HAP-1 (cell line): ENCODE results near the gene DMD.
"Not testable (repeated sequence)": the region's sequence is repeated elsewhere in the genome, so short reads cannot be mapped to it uniquely, and the experiment has no call there.

ENCODE experiments used
- DNase-seq, 2 experiments: peaks; one replicate each; pipeline ENCODE4 v3.0.0-alpha.2; 2016 to 2020; ENCODE audit warnings: low spot score in 2 of 2
- H3K27me3 ChIP-seq: fragments of 250-450 bp; sonication (Bioruptor Pico); 2 replicates; pipeline ENCODE4 v1.5.1; 2020; ENCODE audit warnings: low read depth, mild to moderate bottlenecking, moderate library complexity
- H3K36me3 ChIP-seq: fragments of 250-450 bp; sonication (Bioruptor Pico); replicated peaks from 2 replicates; pipeline ENCODE4 v1.5.1; 2020; ENCODE audit warnings: mild to moderate bottlenecking
- H3K4me1 ChIP-seq: fragments of 250-450 bp; sonication (Bioruptor Pico); 2 replicates; pipeline ENCODE4 v1.5.1; 2020; ENCODE audit warnings: mild to moderate bottlenecking
- H3K4me3 ChIP-seq: fragments of 250-450 bp; sonication (Bioruptor Pico); 2 replicates; pipeline ENCODE4 v1.5.1; 2020; ENCODE audit warnings: mild to moderate bottlenecking, moderate library complexity
- H3K9me3 ChIP-seq: fragments of 250-450 bp; sonication (Bioruptor Pico); 2 replicates; pipeline ENCODE4 v1.5.1; 2020; ENCODE audit warnings: mild to moderate bottlenecking, moderate library complexity
- in situ Hi-C: fragments of 300-500 bp; cut with MboI; formaldehyde crosslinking; loops from 3 replicates; pipeline ENCODE4 v1.14.3; 2020; ENCODE audit warnings: low sequenced_read_pairs, inconsistent platforms, mixed read lengths

Gene DMD

DNA sequence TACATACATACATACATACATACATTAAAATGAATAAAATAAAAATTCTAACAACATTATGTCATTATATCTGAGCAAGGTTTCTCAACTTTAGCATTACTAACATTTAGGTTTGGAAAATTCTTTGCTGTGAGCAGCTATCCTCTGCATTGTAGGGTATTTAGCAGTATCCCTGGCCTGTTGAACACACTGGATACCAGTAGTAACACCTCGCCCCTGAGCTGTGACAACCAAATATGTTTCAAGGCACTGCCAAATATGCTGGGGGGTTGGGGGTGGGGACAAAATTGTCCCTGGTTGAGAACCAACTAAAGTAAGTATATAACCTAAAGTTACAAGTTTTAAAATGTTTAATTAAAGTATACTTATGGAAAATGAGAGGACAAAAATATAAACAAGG, 1278.6 kb downstream of the DMD start:
- H3K27me3 ChIP-seq, result no peaks in the 10 kb centered on the region
- no peaks in the 10 kb centered on the region for H3K36me3 ChIP-seq
- no peak overlapping the region for H3K4me3 ChIP-seq
- no peaks in the 10 kb centered on the region for H3K4me1 ChIP-seq
- no peaks in the 10 kb centered on the region for H3K9me3 ChIP-seq
- in situ Hi-C loops, result no loop called here
- no peak for DNase-seq

- H3K36me3 ChIP-seq, H3K9me3 ChIP-seq, H3K4me3 ChIP-seq, in situ Hi-C loops, H3K27me3 ChIP-seq, H3K4me1 ChIP-seq, DNase-seq: not testable (repeated sequence)
Measured at GRCh38 chrX:31932320-31932719, 1279.0 kb downstream of the DMD start.

DNA sequence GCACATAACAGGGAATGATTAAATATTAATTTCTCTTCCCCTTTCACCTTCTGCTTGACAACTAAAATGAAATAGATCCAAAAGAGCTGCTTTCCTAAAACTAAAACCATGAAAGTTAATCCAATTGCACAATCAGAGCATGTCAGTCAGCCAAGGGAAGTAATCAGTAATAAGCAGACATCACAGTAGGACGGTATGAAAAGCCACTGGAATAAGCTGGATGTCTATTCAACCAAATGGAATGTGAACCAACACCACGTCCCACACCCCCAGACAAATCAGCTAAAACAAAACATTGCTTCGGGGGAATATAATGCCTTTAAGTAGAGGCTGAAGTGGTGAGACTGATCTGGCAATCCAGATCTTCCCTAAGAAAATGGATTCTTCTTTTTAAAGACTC, 1280.1 kb downstream of the DMD start:
- in situ Hi-C loops, result no loop called here
- Histone ChIP-seq H3K4me3 (no peak overlapping the region), H3K27me3 (no peaks in the 10 kb centered on the region), H3K9me3 (no peaks in the 10 kb centered on the region), H3K36me3 (no peaks in the 10 kb centered on the region), H3K4me1 (no peaks in the 10 kb centered on the region)
- no peak for DNase-seq

DNA sequence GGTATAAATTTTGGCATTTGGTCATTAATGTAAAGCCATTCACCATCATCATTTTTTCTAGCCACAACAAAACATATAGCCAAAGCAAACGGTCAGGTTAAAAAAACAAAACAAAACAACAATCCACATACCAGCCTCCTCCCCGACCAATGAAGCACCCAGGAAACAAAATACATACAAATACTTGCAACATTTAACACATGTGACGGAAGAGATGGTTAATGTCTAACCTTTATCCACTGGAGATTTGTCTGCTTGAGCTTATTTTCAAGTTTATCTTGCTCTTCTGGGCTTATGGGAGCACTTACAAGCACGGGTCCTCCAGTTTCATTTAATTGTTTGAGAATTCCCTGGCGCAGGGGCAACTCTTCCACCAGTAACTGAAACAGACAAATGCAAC, 1282.0 kb downstream of the DMD start:
- DNase-seq, result no peak
- in situ Hi-C loops, result no loop called here
- Histone ChIP-seq H3K27me3 (no peaks in the 10 kb centered on the region), H3K4me3 (no peak overlapping the region), H3K9me3 (no peaks in the 10 kb centered on the region), H3K36me3 (no peaks in the 10 kb centered on the region), H3K4me1 (no peaks in the 10 kb centered on the region)

DNA sequence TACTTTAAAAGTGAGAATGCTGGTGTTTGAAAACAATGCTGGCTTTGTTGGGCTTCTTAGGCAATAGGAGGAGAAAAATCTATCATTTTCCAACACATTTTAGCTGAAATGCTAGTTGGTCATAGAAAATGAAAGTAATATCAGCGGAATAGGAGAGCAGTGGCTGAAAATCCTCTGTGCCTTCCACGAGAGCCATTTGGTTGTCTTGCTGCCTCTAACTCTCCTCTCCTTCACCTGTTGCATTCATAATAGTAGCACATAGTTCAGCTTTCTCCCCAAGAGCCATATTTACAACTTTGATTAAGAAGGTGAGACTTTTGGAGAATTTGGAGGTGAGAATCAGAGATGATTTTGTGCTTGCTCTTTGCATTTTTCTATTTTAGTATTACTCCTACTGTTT, 1290.1 kb downstream of the DMD start:
- Histone ChIP-seq H3K36me3 (no peaks in the 10 kb centered on the region), H3K27me3 (no peaks in the 10 kb centered on the region), H3K9me3 (no peaks in the 10 kb centered on the region), H3K4me1 (no peaks in the 10 kb centered on the region), H3K4me3 (no peak overlapping the region)
- no peak for DNase-seq
- in situ Hi-C loops, result no loop called here

DNA sequence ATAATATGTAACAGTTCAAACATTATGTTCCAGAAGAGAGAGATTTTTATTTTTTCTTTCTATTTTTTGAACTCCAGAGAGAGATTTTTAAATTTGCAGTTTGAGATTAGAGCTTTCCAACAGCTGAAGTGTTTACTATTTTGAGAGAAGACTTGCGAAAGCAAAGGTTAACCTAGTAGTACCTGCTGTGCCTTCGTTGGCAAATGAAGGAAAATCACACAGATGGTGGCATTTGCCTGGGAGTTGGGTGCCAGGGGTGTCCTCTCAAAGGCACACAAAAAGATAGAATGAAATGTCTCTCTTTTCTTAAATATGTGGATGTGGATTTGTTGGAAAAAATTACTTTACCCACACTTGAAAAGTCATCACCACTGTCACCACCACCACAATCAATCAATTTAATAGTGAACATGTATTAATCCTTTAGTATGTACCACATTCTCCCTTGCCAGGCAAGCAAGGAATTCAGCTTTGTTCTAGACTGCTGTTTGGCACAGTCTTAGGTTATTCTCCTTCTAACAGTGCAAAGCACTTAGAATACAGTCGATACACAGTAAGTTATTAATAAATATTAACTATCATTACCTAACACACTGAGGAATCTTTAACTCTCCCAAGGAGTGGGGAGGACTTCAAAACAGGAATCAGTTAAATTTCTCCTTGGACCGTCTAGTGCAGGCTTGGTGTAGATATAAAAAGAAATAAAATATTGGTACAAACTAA, 1301.3 kb downstream of the DMD start:
- Histone ChIP-seq H3K4me1 (no peaks in the 10 kb centered on the region), H3K36me3 (no peaks in the 10 kb centered on the region), H3K9me3 (no peaks in the 10 kb centered on the region), H3K27me3 (no peaks in the 10 kb centered on the region), H3K4me3 (no peak overlapping the region)
- no peak for DNase-seq
- in situ Hi-C loops, result no loop called here

DNA sequence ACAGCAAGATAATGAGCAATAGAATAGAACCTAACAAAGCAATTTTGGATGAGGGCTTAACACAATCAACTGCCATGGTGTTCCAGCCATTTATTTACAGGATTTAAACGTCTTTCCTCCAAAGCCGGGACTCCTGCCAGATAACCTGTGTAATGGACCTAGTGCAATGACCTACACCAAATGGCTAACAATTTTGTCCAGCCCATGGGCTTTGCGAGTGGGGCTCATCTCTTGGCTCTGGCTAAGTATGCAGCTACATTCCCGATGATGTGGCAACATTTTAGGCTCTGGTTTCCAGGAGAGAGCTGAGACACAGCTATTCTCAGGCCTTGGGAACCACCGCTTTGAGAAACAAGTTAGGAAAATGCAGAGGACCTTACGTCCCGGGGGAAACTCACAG, 1317.2 kb downstream of the DMD start:
- Histone ChIP-seq H3K36me3 (no peaks in the 10 kb centered on the region), H3K27me3 (no peaks in the 10 kb centered on the region), H3K4me3 (no peak overlapping the region), H3K4me1 (no peaks in the 10 kb centered on the region), H3K9me3 (no peaks in the 10 kb centered on the region)
- DNase-seq, result no peak
- in situ Hi-C loops, result no loop called here

- in situ Hi-C loops, result no loop called here
- no peaks in the 10 kb centered on the region for H3K27me3 ChIP-seq
- H3K36me3 ChIP-seq, result no peaks in the 10 kb centered on the region
- no peak for DNase-seq
- H3K4me1 ChIP-seq, result no peaks in the 10 kb centered on the region
- no peaks in the 10 kb centered on the region for H3K9me3 ChIP-seq
- no peak overlapping the region for H3K4me3 ChIP-seq
Measured at GRCh38 chrX:31893525-31893924, 1317.8 kb downstream of the DMD start.

GRCh38 chrX:31889088-31889487, 1322.3 kb downstream of the DMD start:
- Histone ChIP-seq H3K36me3 (no peaks in the 10 kb centered on the region), H3K4me3 (no peak overlapping the region), H3K9me3 (no peaks in the 10 kb centered on the region), H3K4me1 (no peaks in the 10 kb centered on the region), H3K27me3 (no peaks in the 10 kb centered on the region)
- no peak for DNase-seq
- in situ Hi-C loops, result no loop called here

GRCh38 chrX:31884535-31884934, 1326.8 kb downstream of the DMD start:
- Histone ChIP-seq H3K9me3 (no peaks in the 10 kb centered on the region; the same call in 1 of the 2 replicates), H3K4me1 (no peaks in the 10 kb centered on the region), H3K4me3 (no peak overlapping the region), H3K36me3 (no peaks in the 10 kb centered on the region), H3K27me3 (no peaks in the 10 kb centered on the region)
- in situ Hi-C loops, result no loop called here
- DNase-seq, result no peak

- H3K4me1 ChIP-seq, result no peaks in the 10 kb centered on the region
- no peak overlapping the region for H3K4me3 ChIP-seq
- no peak for DNase-seq
- no peaks in the 10 kb centered on the region for H3K36me3 ChIP-seq
- H3K9me3 ChIP-seq, result no peaks in the 10 kb centered on the region
- in situ Hi-C loops, result no loop called here
- H3K27me3 ChIP-seq, result no peaks in the 10 kb centered on the region
Measured at GRCh38 chrX:31872007-31872406, 1339.3 kb downstream of the DMD start.

DNA sequence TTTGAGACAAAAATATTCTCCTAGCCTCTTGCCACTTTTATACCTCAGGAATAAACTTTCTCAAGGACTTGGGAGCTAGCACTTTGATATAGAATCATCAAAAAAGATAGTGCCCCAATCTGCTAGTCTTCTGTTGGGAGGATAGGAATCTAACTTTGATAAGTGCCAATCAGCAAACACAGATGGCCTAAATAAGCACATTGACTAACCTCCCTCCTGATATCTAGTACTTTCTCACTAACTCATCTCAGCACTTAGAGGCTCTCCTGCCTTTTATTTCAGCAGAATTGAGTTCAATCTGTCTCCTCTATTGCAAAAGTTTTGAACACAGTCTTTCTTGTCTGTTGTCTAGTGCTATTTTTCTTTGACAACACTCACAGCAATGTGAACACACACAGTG, 1341.1 kb downstream of the DMD start:
- in situ Hi-C loops, result no loop called here
- no peaks in the 10 kb centered on the region for H3K27me3 ChIP-seq
- no peaks in the 10 kb centered on the region for H3K4me1 ChIP-seq
- DNase-seq, result no peak
- no peaks in the 10 kb centered on the region for H3K36me3 ChIP-seq
- H3K4me3 ChIP-seq, result no peak overlapping the region
- H3K9me3 ChIP-seq, result no peaks in the 10 kb centered on the region

DNA sequence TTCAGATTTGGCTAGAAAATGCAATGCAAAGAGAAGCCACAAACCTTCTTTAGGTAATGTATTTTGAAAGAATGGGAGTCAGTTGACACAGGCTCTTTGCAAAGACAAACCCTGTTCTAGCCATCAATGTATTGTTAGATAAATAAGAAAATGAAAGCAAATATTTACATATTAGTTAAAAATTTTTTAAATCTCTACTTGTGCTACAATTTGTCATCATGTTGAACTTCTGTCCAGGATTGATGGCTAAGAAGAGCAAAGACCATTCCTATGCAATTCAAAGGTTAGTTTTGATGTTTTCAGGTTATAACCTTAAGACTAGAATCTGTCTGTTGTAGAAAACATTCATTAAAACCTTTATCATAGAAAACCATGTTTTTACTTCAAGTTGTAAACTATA, 1350.7 kb downstream of the DMD start:
- no peaks in the 10 kb centered on the region for H3K36me3 ChIP-seq
- H3K9me3 ChIP-seq, result no peaks in the 10 kb centered on the region
- H3K4me1 ChIP-seq, result no peaks in the 10 kb centered on the region
- H3K4me3 ChIP-seq, result no peak overlapping the region
- in situ Hi-C loops, result no loop called here
- H3K27me3 ChIP-seq, result no peaks in the 10 kb centered on the region
- DNase-seq, result no peak

GRCh38 chrX:31858915-31859314, 1352.4 kb downstream of the DMD start:
- no peaks in the 10 kb centered on the region for H3K27me3 ChIP-seq
- H3K4me1 ChIP-seq, result no peaks in the 10 kb centered on the region
- no peak for DNase-seq
- in situ Hi-C loops, result no loop called here
- no peak overlapping the region for H3K4me3 ChIP-seq
- H3K9me3 ChIP-seq, result no peaks in the 10 kb centered on the region
- H3K36me3 ChIP-seq, result no peaks in the 10 kb centered on the region

- no peak for DNase-seq
- in situ Hi-C loops, result no loop called here
- Histone ChIP-seq H3K4me1 (no peaks in the 10 kb centered on the region), H3K27me3 (no peaks in the 10 kb centered on the region), H3K9me3 (no peaks in the 10 kb centered on the region), H3K4me3 (no peak overlapping the region), H3K36me3 (no peaks in the 10 kb centered on the region)
Measured at GRCh38 chrX:31854716-31855115, 1356.6 kb downstream of the DMD start.
